ENCODE measurements around the gene FANCB.

The FANCB gene
- total RNA-seq: 6.8 to 9.0 reads per million in 2 experiments

- peak; percentile 90 for DNase-seq (ENCODE audit: low read depth)
Observed at GRCh38 chrX:14872851-14873675, at the start of gene FANCB, which contains the start of gene MOSPD2. Gene FANCB (minus strand): TSS chrX:14873069. CDS start chrX:14865510, 7,559 bp downstream. Gene MOSPD2 (plus strand): TSS chrX:14873421. CDS start chrX:14873529, 108 bp downstream.

DNA sequence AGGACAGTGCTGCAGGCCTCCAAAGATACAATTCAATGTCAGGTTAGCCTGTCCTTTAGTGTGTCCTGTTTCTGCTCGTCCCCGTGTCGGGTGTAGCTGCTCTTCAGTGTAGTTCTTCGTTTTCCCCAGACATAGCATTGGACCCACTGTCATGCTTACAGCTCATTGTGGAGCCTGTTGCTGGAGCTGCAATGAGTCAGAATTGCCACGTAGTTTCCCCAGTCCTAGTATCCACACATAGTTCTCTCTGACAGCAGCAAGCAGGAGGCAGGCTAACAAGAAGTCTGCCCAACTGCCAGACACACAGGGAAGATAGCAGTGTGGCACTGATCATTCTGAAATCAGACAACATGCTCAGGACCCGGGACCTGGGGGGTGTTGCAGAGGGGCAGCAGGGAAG is 49.6 kb upstream of the FANCB start:
- DNase-seq (ENCODE audit: low read depth): no peak

GRCh38 chrX:14920196-14920595 is 47.3 kb upstream of the FANCB start:
- DNase-seq (ENCODE audit: low read depth): no peak

- no peak for DNase-seq (ENCODE audit: low read depth)
Observed at GRCh38 chrX:14919407-14919806, 46.5 kb upstream of the FANCB start.

- no peak for DNase-seq (ENCODE audit: low read depth)
Observed at GRCh38 chrX:14916017-14916674, 43.3 kb upstream of the FANCB start.

DNA sequence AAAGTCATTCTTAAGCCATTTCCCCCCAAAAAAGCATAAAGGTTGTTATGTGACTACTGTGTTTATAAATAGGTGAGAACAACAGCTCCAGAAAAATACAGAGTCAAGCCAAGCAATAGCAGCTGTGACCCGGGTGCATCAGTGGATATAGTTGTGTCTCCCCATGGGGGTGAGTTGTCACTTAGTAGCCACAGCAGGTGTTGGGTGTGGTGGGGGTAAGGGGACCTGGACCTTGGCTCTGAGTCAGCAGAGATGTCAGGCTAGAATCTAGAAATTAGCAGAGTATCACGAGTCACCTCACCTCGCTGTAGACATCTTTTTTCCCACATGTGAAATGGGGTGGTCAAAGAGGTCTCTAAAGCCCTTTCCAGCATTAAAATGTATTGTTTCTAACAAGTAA is 42.7 kb upstream of the FANCB start:
- no peak for DNase-seq (ENCODE audit: low read depth)

- no peak for DNase-seq (ENCODE audit: low read depth)
Observed at GRCh38 chrX:14913241-14913640, 40.4 kb upstream of the FANCB start.

DNA sequence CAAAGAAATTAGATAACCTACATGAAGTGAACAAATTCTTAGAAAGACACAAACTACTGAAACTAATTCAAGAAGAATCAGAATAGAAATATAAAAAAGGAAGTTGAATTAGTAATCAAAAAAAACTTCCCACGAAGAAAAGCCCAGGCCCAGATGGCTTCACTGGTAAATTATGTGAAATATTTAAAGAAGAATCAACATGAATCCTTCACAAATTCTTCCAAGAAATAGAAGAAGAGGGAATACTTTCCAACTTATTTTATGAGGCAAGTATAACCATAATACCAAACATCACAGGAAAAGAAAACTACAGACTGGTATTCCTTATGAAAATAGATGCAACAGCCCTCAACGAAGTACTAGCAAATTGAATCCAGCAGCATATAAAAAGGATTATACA is 31.0 kb upstream of the FANCB start:
- DNase-seq (ENCODE audit: low read depth): no peak

DNA sequence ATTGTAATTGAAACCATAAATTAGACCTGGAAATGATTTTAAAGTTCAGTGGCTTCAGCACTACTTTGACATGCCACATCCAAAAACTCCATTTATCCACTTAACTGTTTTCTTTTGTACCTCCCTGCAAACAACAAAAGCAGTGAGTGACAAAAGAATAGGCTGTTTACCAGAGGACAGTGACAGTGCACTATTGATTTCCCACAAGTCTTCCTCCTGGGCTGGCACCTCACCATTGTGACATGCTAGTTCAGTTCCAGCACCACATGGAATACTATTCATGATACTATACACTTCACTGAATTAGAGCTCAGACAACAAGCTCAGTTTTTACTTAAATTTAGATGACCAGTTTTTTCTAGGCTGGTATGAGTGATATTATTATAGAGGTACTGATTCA is 29.7 kb upstream of the FANCB start:
- DNase-seq (ENCODE audit: low read depth): no peak

GRCh38 chrX:14899607-14900006 is 26.7 kb upstream of the FANCB start:
- DNase-seq (ENCODE audit: low read depth): no peak

GRCh38 chrX:14897042-14897441 is 24.2 kb upstream of the FANCB start:
- no peak for DNase-seq (ENCODE audit: low read depth)

- no peak for DNase-seq (ENCODE audit: low read depth)
Observed at GRCh38 chrX:14896273-14896672, 23.4 kb upstream of the FANCB start.

DNA sequence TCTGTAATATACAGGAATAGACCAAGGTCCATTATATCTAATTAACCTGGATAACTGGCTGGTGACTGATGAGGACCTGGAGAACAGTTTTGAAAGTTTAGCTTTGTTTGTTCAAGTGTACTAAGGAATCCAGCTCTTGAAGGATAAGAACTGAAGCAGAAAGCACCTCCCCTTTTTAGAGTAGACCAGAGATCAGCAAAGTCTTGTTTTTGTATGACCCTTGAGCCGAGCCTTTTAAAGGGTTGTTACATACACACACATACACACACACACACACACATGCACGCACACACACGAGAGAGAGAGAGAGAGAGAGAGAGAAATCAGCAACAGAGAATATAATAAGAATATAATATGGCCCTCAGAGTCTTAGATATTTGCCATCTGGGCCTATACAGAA is 13.4 kb upstream of the FANCB start:
- no peak for DNase-seq (ENCODE audit: low read depth)

DNA sequence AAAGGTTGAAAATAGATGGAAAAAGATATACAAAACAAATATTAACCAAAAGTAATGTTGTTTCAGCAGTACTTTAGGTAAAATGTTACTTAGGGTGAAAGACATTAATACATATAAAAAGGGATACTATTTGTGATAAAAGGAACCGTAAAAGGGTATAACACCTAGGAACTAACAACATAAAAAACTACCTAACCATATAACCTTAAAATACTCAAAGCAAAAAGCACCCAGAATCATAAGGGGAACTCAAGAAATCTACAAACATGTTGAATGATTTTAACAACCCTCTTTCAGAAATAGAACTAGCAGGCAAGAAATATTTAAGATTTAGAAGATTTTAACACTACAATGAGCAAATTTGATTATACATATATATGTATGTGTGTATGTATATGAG is 11.8 kb upstream of the FANCB start:
- no peak for DNase-seq (ENCODE audit: low read depth)

GRCh38 chrX:14883826-14884225 is 11.0 kb upstream of the FANCB start:
- no peak for DNase-seq (ENCODE audit: low read depth)

- no peak for DNase-seq (ENCODE audit: low read depth)
Observed at GRCh38 chrX:14875624-14876023, 2.8 kb upstream of the FANCB start.

- no peak for DNase-seq (ENCODE audit: low read depth)
Observed at GRCh38 chrX:14873676-14874049, 794 bp upstream of the FANCB start.

- DNase-seq (ENCODE audit: low read depth): no peak
Observed at GRCh38 chrX:14872355-14872754, 514 bp downstream of the FANCB start.

DNA sequence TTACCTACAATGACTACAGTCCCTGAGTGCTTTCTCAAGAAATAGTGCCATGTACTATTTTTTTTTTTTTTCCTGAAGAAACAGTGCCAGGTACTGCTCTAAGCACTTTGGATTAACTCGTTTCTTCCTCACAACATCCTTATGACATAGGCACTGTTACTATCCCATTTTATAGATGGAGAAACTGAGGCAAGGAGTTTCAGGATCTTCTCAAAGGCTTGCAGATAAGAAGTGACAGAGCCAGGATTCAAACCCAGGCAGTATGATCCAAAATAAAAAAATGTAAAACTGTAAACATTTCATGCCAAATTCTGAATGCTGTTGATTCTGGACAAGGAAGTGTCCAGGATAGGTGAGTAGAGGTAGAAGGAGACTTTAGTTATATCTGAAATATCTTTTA is 1.1 kb downstream of the FANCB start:
- no peak for DNase-seq (ENCODE audit: low read depth)

GRCh38 chrX:14865201-14865600 is 7.7 kb downstream of the FANCB start:
- DNase-seq (ENCODE audit: low read depth): no peak

GRCh38 chrX:14864631-14865030 is 8.2 kb downstream of the FANCB start:
- no peak for DNase-seq (ENCODE audit: low read depth)

DNA sequence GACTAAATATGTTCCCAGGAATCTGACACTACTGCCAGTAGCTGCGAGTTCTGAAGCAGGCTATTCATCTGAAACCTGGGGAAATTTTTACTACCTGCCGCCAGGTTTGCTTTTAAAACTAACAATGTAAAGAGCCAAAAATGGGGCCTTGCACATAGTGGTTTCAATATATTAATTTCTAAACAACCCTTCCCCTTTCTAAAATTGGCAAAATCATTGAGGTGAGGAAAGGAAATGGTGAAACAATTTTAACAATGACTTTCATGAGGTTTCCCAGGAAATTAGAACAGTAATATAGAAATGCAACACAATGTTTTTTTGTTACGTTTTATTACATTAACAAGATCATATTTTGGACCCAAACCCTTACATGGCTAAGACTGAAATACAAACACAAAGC is 21.3 kb downstream of the FANCB start:
- no peak for DNase-seq (ENCODE audit: low read depth)

DNA sequence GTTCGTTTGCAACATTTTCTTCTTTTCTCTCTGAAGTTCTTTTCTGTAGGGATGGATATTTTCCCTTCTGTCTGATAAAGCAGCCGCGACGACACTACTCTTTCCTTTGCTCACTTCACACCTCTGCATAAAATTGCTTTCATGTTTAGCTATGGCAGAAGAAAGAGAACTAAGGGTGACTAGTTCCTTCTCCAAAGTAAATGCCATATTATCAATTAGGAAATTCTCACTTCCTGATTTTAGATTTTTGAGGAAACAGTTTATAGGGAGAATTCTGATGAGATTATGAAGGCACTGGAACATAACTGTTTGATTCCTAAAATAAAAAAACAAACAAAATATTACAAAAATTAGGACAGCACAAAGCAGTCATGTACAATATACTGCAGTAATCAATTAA is 29.2 kb downstream of the FANCB start:
- DNase-seq (ENCODE audit: low read depth): no peak

GRCh38 chrX:14837155-14837554 is 35.7 kb downstream of the FANCB start:
- no peak for DNase-seq (ENCODE audit: low read depth)

Measured in T follicular helper cell (primary cell).